Measurements from ENCODE around the gene MTHFS. TPM values are rescaled to one million over a fixed set of nuclear protein-coding genes. Genes with fewer than 3 reads are reported as not detected.
A peak's percentile ranks its signal among the peaks of the same experiment; 100 is the strongest.
"Not testable (repeated sequence)": the region's sequence is repeated elsewhere in the genome, so short reads cannot be mapped to it uniquely, and the experiment has no call there.

MTHFS gene
- total and polyA plus RNA-seq, 12 donors, result 10.1 to 38.5 (median 19.9) TPM

GRCh38 chr15:79930516-79930915, 33.7 kb upstream of the MTHFS start:
- Histone ChIP-seq H3K27me3 (peaks cover 0 to 34% (median 12%) of the 10 kb centered on the region in 7 donors), H3K4me1 (peaks cover 0 to 5% (median 0%) of the 10 kb centered on the region in 9 donors), H3K4me3 (no peak overlapping the region), H3K36me3 (no peaks in the 10 kb centered on the region), H3K27ac (no peak overlapping the region), H3K9me3 (no peaks in the 10 kb centered on the region)
- DNase-seq (no peak), ATAC-seq (no peak)
- WGBS, 2 donors, result 82 to 83% methylated on average over 5 of the region's 5 CpGs
- intact Hi-C loops (cut with DNase I), result no loop called here
- TF ChIP-seq CTCF (IDR thresholded peaks at IDR 0.05), result no peak

GRCh38 chr15:79929412-79929811, 32.6 kb upstream of the MTHFS start:
- TF ChIP-seq CTCF (IDR thresholded peaks at IDR 0.05), result no peak
- ATAC-seq, result no peak
- intact Hi-C loops (cut with DNase I), result no loop called here

GRCh38 chr15:79926116-79926515, 29.3 kb upstream of the MTHFS start:
- Histone ChIP-seq H3K9me3 (peaks cover 0 to 13% (median 6%) of the 10 kb centered on the region in 11 donors), H3K4me1 (peaks cover 0 to 16% (median 11%) of the 10 kb centered on the region in 9 donors)
- H3K27ac ChIP-seq; DNase-seq; H3K27me3 ChIP-seq; H3K36me3 ChIP-seq; H3K4me3 ChIP-seq; intact Hi-C loops (cut with DNase I); ATAC-seq: not testable (repeated sequence)
- 99% methylated on average over 36 of the region's 36 CpGs for WGBS, 2 donors

More at GRCh38 chr15:79929412-79929811, 32.6 kb upstream of the MTHFS start:
- Histone ChIP-seq H3K9me3 (no peaks in the 10 kb centered on the region), H3K4me3 (no peak overlapping the region), H3K27me3 (peaks cover 0 to 31% (median 6%) of the 10 kb centered on the region in 7 donors), H3K36me3 (no peaks in the 10 kb centered on the region), H3K4me1 (peaks cover 0 to 9% (median 1%) of the 10 kb centered on the region in 9 donors), H3K27ac (no peak overlapping the region)
- no peak for DNase-seq
- 81 to 85% methylated on average over 2 of the region's 2 CpGs for WGBS, 2 donors

- no peak for TF ChIP-seq CTCF (IDR thresholded peaks at IDR 0.05)
- Histone ChIP-seq H3K27me3 (no peaks in the 10 kb centered on the region), H3K36me3 (peaks cover 0 to 22% (median 0%) of the 10 kb centered on the region in 9 donors), H3K4me3 (peak overlapping the region; percentile 66 to 99 (median 87)), H3K27ac (peak overlapping the region in 9 of 10 donors; percentile 85 to 98 (median 95)), H3K9me3 (peaks cover 0 to 30% (median 23%) of the 10 kb centered on the region in 11 donors), H3K4me1 (peaks cover 0 to 16% (median 9%) of the 10 kb centered on the region in 9 donors)
- intact Hi-C loops (cut with DNase I), result loop anchor here in 3 of 10 donors (5.0 kb wide), 2 partner anchors 133 to 148 kb away; partner anchors contain the start of gene ZFAND6 (in 2 of the 3)
- 94% methylated on average over 24 of the region's 24 CpGs for WGBS, 2 donors
- ATAC-seq, result no peak
- no peak for DNase-seq
Measured at GRCh38 chr15:79924379-79924778, 27.6 kb upstream of the MTHFS start.

Measured in heart right ventricle (tissue), 16 donors.